HL-60/S4 treated with retinoic acid at 250 ng/mL for 4 days and 3 days (cell line): Measurements from ENCODE around the gene HSH2D.

Experiments used
- in situ Hi-C: fragments of 300-500 bp; cut with MboI; formaldehyde crosslinking; loops from 2 replicates; pipeline ENCODE4 v1.7.0; 2022; ENCODE audit warnings: low sequenced_read_pairs

HSH2D gene

DNA sequence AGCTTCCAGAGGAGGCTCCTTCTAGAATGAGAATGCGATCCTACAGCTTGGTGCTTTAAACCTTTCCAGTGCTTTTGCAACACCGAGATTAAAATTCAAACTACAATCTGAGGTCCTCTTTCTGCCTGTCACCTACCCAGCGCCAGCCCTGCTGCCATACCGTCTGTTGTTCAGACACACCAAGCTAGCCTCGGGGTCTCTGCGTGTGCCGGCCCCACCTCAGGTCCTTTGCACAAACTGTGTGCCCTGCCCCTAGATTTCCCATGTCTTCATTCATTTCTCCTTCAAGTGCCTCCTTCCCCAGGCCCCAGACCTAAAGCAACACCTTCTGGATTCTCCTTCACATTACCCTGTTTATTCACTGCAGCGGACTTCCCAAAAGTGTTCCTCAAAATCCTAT lies 11.1 kb downstream of the HSH2D start:
- in situ Hi-C loops = no loop called here

DNA sequence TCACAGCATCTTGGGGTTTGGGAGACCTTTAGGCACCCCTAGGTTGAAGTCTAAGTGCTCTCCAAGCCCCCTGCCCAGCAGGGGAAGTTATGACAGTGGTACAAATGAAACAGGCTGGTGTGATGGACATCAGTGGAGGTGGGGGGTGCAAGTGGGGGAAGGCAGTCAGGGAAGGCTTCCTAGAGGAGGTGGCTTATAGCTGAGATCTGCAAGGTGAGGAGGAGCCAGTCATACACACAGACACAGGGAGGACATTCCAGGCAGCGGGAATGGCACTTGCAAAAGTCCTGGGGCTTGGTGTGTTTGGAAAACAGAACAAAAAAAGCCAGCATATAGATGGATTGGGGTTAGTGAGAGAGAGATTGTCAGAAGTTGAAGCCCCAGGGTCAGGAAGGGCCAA lies 11.6 kb downstream of the HSH2D start:
- in situ Hi-C loops = no loop called here

- in situ Hi-C loops = no loop called here
Measured at GRCh38 chr19:16156904-16157303, 13.4 kb downstream of the HSH2D start.

- in situ Hi-C loops = no loop called here
Measured at GRCh38 chr19:16157601-16158000, 14.1 kb downstream of the HSH2D start.

GRCh38 chr19:16159655-16160054 lies 16.2 kb downstream of the HSH2D start:
- in situ Hi-C loops = no loop called here

GRCh38 chr19:16160445-16160942 lies 17.0 kb downstream of the HSH2D start:
- in situ Hi-C loops = no loop called here

DNA sequence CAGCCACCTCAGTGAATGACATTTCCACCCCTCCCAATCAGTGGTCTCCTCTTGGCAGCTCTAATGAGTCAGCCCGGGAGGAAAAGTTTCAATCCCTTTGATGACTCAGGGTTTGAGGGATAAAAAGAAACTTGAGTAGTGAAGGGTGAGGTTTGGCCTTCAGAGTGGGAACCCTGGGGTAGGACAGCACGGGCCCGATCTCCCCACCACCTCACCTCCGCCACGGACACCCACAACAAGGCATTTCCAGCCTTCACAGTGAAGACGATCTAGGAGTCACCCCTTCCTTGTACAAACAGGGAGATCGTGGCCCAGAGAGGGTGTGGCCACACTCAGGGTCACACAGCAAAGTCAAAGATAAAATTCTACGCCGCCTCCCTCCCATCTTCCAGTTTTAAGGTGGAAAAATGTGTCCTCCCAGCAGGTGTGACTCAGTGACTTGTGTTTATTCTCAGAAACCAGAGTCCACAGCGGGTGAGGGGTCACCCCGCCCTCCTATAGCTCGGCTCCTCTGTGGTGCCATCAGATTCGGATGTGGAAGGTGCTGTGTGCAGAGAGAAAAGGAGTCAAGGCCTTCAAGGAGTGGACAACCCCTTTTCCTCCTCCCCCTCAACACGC lies 17.6 kb downstream of the HSH2D start:
- in situ Hi-C loops = no loop called here

GRCh38 chr19:16161840-16162239 lies 18.4 kb downstream of the HSH2D start:
- in situ Hi-C loops = no loop called here

- in situ Hi-C loops = no loop called here
Measured at GRCh38 chr19:16164222-16164890, 20.9 kb downstream of the HSH2D start.

- in situ Hi-C loops = no loop called here
Measured at GRCh38 chr19:16166417-16166816, 22.9 kb downstream of the HSH2D start.

DNA sequence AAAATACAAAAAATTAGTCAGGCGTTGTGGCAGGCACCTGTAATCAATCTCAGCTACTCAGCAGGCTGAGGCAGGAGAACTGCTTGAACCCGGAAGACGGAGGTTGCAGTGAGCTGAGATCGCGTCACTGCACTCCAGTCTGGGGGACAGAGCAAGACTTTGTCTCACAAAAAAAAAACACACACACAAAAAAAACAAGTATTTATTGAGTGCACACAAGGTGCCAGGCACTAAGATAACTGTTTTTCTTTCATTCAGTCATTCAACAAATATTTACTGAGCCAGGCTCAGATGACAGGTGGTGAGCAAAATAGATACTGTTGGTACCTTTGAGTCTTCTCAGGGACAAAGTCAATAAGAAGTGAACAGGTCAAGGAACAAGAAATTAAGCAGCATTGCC lies 23.6 kb downstream of the HSH2D start:
- in situ Hi-C loops = no loop called here

DNA sequence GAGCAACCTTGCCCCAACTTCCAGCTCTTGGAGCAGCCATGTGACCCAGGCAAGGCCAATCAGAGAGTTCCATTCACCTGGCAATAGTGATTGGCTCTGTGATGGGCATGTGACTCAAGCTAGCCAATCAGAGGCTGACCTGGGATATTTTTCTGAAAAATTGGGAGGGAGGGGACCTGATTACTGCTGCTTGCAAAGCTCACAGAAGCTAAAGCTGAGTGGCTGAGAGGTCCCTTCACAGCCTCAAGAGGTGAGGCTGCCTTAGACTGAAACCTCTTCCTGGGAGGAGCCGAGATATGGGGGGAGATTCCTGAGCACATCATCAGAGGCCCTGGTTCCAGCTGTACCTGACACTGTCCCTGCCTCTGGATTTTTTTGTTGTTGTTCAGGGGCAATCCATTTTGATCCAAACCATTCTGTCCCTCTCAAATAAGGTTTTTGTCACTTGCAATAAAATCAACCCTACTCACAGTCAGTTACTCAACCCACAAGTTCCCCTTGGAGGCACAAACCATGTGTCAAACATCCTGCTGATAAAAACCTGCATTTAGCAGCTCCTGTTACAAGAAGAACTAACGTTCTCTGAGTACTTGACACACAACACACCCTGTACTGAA lies 25.1 kb downstream of the HSH2D start:
- in situ Hi-C loops = no loop called here

GRCh38 chr19:16170134-16170533 lies 26.6 kb downstream of the HSH2D start:
- in situ Hi-C loops = loop anchor here (10.0 kb wide), 1 partner anchor 535 kb away; no protein-coding TSS in a partner anchor

DNA sequence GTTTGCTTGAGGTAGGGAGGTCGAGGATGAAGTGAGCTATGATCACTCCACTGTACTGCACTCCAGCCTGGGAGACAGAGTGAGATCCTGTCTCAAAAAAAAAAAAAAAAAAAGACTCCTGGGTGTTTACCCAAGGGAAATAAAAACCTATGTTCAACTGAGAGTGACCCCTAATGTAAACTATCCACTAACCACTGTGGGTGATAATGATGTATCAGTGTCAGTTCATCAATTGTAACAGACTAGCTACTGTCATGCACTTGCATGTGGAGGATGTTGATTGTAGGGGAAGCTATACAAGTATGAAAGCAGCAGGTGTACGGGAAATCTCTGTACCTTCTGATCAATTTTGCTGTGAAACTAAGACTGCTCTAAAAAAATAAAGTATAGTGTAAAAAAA lies 32.5 kb downstream of the HSH2D start:
- in situ Hi-C loops = loop anchor here (10.0 to 25.0 kb wide), 2 partner anchors 314 to 541 kb away; no protein-coding TSS in a partner anchor

GRCh38 chr19:16178866-16179265 lies 35.4 kb downstream of the HSH2D start:
- in situ Hi-C loops = loop anchor here (10.0 to 25.0 kb wide), 2 partner anchors 317 to 544 kb away; no protein-coding TSS in a partner anchor

- in situ Hi-C loops = loop anchor here (25.0 kb wide), 1 partner anchor 318 kb away; no protein-coding TSS in a partner anchor
Measured at GRCh38 chr19:16180611-16181010, 37.1 kb downstream of the HSH2D start.

GRCh38 chr19:16184665-16185122 lies 41.2 kb downstream of the HSH2D start:
- in situ Hi-C loops = loop anchor here (25.0 kb wide), 1 partner anchor 322 kb away; no protein-coding TSS in a partner anchor

- in situ Hi-C loops = loop anchor here (25.0 kb wide), 1 partner anchor 323 kb away; no protein-coding TSS in a partner anchor
Measured at GRCh38 chr19:16185123-16185767, 41.8 kb downstream of the HSH2D start, which contains the start of gene FAM32A. Gene FAM32A (plus strand): TSS chr19:16185410. CDS start chr19:16185443, 33 bp downstream.

- in situ Hi-C loops = loop anchor here (25.0 kb wide), 1 partner anchor 323 kb away; no protein-coding TSS in a partner anchor
Measured at GRCh38 chr19:16185768-16186123, 42.3 kb downstream of the HSH2D start.

DNA sequence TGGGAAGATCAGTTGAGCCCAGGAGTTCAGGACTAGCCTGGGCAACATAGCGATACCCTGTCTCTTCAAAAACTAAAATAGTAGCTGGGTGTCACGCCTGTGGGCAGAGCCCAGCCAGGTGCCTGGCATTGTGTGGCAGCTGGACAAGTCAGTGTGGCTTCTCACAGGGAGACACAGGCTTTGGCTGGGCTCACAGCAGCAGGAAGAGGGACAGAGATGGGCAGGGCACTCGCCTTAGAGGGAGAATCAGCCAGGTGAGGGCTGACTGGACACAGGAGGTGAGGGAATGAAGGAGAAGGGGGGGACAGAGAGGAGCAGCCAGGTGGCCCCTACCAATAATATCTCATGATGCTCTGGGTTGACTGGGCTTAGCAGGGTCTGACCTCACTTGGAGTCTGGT lies 45.0 kb downstream of the HSH2D start:
- in situ Hi-C loops = loop anchor here (25.0 kb wide), 1 partner anchor 326 kb away; no protein-coding TSS in a partner anchor

- in situ Hi-C loops = loop anchor here (25.0 kb wide), 1 partner anchor 328 kb away; no protein-coding TSS in a partner anchor
Measured at GRCh38 chr19:16190198-16190597, 46.7 kb downstream of the HSH2D start.
